K562 (cell line): ENCODE data around the gene OR2V2. TPM values are rescaled to one million over a fixed set of nuclear protein-coding genes. Genes with fewer than 3 reads are reported as not detected.
A peak's percentile ranks its signal among the peaks of the same experiment; 100 is the strongest.

Source experiments
- BRF1 ChIP-seq: IDR thresholded peaks from 3 replicates; pipeline ENCODE4 v1.6.1; 2011; ENCODE audit warnings: borderline replicate concordance, mild to moderate bottlenecking; ENCODE audit not compliant: insufficient read length; ENCODE audit errors: extremely low read depth
- CREM ChIP-seq: IDR thresholded peaks from 2 replicates; pipeline ENCODE4 v1.6.1; 2014; ENCODE audit warnings: antibody characterized with exemption, low read depth
- ELF2 ChIP-seq: fragments of 250-450 bp; sonication (Bioruptor Pico); IDR thresholded peaks from 2 replicates; pipeline ENCODE4 v1.5.0; 2021; ENCODE audit warnings: mild to moderate bottlenecking
- ETV6 ChIP-seq, 3 experiments: fragments of 150-350 bp in 1 of 3; sonication (generic) in 1 of 3; formaldehyde crosslinking in 1 of 3; IDR thresholded peaks; 2 replicates each; pipeline versions ENCODE4 v1.6.1 to v1.8.0; 2014 to 2022; ENCODE audit warnings: borderline replicate concordance in 2 of 3, low read depth in 2 of 3, antibody characterized with exemption in 1 of 3, low read length in 1 of 3, mild to moderate bottlenecking in 1 of 3, missing genetic modification reagents in 1 of 3
- KDM2B ChIP-seq: fragments of 250-450 bp; sonication (Bioruptor Pico); IDR thresholded peaks from 2 replicates; pipeline ENCODE4 v1.8.0; 2021; ENCODE audit warnings: mild to moderate bottlenecking, moderate library complexity
- SAFB ChIP-seq: fragments of 200-400 bp; formaldehyde crosslinking; IDR thresholded peaks from 2 replicates; pipeline ENCODE4 v1.6.1; 2017; ENCODE audit warnings: low read depth, low read length, borderline replicate concordance
- SAP30 ChIP-seq: fragments of 200-600 bp; sonication (generic); IDR thresholded peaks from 2 replicates; pipeline ENCODE4 v1.6.1; 2012; ENCODE audit warnings: borderline replicate concordance, low read depth, mild to moderate bottlenecking, moderate library complexity, low read length, control low read depth, inconsistent platforms; ENCODE audit not compliant: insufficient read depth, poor library complexity, severe bottlenecking
- TCF7L2 ChIP-seq: fragments of 150-350 bp; IDR thresholded peaks from 2 replicates; pipeline ENCODE4 v1.6.1; 2016; ENCODE audit warnings: low read depth, mild to moderate bottlenecking, low read length, moderate library complexity
- ZNF695 ChIP-seq: fragments of 450-650 bp; formaldehyde crosslinking; IDR thresholded peaks from 2 replicates; pipeline ENCODE4 v1.4.0; 2020; ENCODE audit warnings: mild to moderate bottlenecking, moderate library complexity
- polyA plus RNA-seq, 8 experiments: library from polyadenylated mRNA; depleted of rRNA in 4 of 8; stranded (reverse) in 5 of 8; unstranded in 3 of 8; fragments of >200 nt; fragmentation: Nextera tagmentation in 2 of 8; fragmentation: Illumina TruSeq in 1 of 8; extraction: Ambion mirVana in 2 of 8; extraction: Trizol in 1 of 8; gene quantifications; 2 replicates each; pipeline versions ENCODE4 v1.2.1 to v1.2.3, GENCODE V29; 2011 to 2014; ENCODE audit warnings: inconsistent platforms in 1 of 8, missing spikeins in 1 of 8
- total RNA-seq, 7 experiments: library from RNA; depleted of rRNA in 6 of 7; stranded (reverse); fragments of >200 nt in 6 of 7; fragmentation: Illumina TruSeq in 2 of 7; extraction: Trizol in 2 of 7; gene quantifications; 2 replicates each; pipeline versions ENCODE4 v1.2.1 to v1.2.3, GENCODE V29; 2011 to 2021; ENCODE audit warnings: low replicate concordance in 1 of 7
- TF ChIP-seq, protein P1 (sequence below): fragments of 450-650 bp; formaldehyde crosslinking; IDR thresholded peaks from 2 replicates; pipeline ENCODE4 v1.4.0; 2022; ENCODE audit warnings: missing genetic modification characterization
- TF ChIP-seq, protein P2 (sequence below): sonication (generic); formaldehyde crosslinking; IDR thresholded peaks from 2 replicates; pipeline ENCODE4 v1.8.1; 2023; ENCODE audit warnings: mild to moderate bottlenecking, missing genetic modification reagents
- TF ChIP-seq, protein P3 (sequence below), 2 experiments: fragments of 450-650 bp in 1 of 2; IDR thresholded peaks; 2 replicates each; pipeline ENCODE4 v1.6.1; 2011 to 2017; ENCODE audit warnings: low read depth in 2 of 2, antibody characterized with exemption in 1 of 2, borderline replicate concordance in 1 of 2, low read length in 1 of 2, mild to moderate bottlenecking in 1 of 2, mixed read lengths in 1 of 2; ENCODE audit not compliant: control insufficient read depth in 1 of 2
- TF ChIP-seq, protein P4 (sequence below), 2 experiments: fragments of 450-650 bp; IDR thresholded peaks; 2 replicates each; pipeline ENCODE4 v1.6.1; 2018; ENCODE audit warnings: mild to moderate bottlenecking in 2 of 2, low read depth in 1 of 2; ENCODE audit not compliant: partially characterized antibody in 2 of 2

Gene OR2V2
- total and polyA plus RNA-seq, 9 of the 15 experiments (the other 6 are each of a cell fraction or from before 2014, with no cell fraction given) = 0.01 TPM; not detected in 8

DNA sequence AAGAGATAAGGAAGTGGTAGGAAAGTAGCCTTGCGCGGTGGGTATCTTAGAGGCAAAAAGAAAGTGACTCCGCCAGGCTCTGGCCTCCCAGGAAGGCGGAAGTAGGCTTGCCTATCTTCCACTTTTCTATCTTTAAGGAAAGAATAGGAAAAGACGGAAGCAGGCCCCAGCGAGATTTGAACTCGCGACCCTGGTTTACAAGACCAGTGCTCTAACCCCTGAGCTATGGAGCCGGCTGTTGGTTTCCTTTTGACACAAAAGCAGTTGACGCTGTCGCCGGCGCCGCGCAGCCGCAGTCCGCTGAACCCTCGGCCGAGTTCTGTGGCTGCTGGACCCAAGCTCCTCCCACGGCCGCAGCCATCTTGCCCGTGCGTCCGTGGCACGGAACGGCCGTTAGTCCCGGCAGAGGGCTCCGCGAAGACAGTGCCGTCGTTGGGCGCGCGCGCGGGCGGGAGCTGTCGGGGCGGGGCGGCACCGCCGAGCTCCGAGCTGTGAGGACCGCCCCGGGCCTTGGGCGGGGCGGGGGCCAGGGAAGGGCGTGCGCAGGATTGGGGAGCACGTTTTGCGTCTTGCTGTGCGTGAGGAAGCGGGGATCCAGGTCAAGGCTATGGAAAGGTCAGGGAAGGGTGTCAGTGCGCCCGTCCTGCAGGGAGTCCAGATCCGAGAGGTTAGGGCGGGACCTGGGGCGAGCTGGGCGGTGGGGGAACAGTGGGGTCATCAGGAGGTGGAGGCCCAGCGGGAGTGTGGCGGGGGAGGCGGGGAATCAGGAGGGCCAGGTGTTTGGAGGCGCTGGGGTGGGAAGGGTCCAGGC, 44.3 kb downstream of the OR2V2 start (continued):
- peak; percentile 77 for TF ChIP-seq CREM
- TF ChIP-seq, protein P1, sequence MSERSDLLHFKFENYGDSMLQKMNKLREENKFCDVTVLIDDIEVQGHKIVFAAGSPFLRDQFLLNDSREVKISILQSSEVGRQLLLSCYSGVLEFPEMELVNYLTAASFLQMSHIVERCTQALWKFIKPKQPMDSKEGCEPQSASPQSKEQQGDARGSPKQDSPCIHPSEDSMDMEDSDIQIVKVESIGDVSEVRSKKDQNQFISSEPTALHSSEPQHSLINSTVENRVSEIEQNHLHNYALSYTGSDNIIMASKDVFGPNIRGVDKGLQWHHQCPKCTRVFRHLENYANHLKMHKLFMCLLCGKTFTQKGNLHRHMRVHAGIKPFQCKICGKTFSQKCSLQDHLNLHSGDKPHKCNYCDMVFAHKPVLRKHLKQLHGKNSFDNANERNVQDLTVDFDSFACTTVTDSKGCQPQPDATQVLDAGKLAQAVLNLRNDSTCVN = 0 out of 2 replicates have a peak, but pooled peaks have one; percentile 35
- TF ChIP-seq TCF7L2 = peak; percentile 33; the same call in 1 of the 2 replicates
- peak; percentile 15; the same call in 1 of the 2 replicates for TF ChIP-seq ZNF695 (CRISPR knock-in tag)
- peak; percentile 79 for TF ChIP-seq BRF1
- TF ChIP-seq ETV6 (IDR thresholded peaks at IDR 0.05; ENCODE audit: borderline replicate concordance in 1 of 2, low read depth in 2 of 2, low read length in 1 of 2) = peak; percentile 90 to 93
- no peak for TF ChIP-seq ETV6 (CRISPR knock-in tag; IDR thresholded peaks at IDR 0.05; ENCODE audit: borderline replicate concordance)
- peak; percentile 63; the same call in 1 of the 2 replicates for TF ChIP-seq SAFB
- TF ChIP-seq SAP30 = peak; percentile 42
- peak; percentile 28; the same call in 1 of the 2 replicates for TF ChIP-seq KDM2B
- TF ChIP-seq, protein P2, sequence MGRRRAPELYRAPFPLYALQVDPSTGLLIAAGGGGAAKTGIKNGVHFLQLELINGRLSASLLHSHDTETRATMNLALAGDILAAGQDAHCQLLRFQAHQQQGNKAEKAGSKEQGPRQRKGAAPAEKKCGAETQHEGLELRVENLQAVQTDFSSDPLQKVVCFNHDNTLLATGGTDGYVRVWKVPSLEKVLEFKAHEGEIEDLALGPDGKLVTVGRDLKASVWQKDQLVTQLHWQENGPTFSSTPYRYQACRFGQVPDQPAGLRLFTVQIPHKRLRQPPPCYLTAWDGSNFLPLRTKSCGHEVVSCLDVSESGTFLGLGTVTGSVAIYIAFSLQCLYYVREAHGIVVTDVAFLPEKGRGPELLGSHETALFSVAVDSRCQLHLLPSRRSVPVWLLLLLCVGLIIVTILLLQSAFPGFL = 0 out of 2 replicates have a peak, but pooled peaks have one; percentile 53
- TF ChIP-seq ELF2 = peak; percentile 85
- TF ChIP-seq, protein P3, sequence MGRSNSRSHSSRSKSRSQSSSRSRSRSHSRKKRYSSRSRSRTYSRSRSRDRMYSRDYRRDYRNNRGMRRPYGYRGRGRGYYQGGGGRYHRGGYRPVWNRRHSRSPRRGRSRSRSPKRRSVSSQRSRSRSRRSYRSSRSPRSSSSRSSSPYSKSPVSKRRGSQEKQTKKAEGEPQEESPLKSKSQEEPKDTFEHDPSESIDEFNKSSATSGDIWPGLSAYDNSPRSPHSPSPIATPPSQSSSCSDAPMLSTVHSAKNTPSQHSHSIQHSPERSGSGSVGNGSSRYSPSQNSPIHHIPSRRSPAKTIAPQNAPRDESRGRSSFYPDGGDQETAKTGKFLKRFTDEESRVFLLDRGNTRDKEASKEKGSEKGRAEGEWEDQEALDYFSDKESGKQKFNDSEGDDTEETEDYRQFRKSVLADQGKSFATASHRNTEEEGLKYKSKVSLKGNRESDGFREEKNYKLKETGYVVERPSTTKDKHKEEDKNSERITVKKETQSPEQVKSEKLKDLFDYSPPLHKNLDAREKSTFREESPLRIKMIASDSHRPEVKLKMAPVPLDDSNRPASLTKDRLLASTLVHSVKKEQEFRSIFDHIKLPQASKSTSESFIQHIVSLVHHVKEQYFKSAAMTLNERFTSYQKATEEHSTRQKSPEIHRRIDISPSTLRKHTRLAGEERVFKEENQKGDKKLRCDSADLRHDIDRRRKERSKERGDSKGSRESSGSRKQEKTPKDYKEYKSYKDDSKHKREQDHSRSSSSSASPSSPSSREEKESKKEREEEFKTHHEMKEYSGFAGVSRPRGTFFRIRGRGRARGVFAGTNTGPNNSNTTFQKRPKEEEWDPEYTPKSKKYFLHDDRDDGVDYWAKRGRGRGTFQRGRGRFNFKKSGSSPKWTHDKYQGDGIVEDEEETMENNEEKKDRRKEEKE (IDR thresholded peaks at IDR 0.05; ENCODE audit: borderline replicate concordance in 1 of 2, control insufficient read depth in 1 of 2, low read depth in 2 of 2, low read length in 1 of 2) = peak in 1 of 2 experiments; percentile 82; a peak in 1 of 4 replicates
- TF ChIP-seq, protein P4, sequence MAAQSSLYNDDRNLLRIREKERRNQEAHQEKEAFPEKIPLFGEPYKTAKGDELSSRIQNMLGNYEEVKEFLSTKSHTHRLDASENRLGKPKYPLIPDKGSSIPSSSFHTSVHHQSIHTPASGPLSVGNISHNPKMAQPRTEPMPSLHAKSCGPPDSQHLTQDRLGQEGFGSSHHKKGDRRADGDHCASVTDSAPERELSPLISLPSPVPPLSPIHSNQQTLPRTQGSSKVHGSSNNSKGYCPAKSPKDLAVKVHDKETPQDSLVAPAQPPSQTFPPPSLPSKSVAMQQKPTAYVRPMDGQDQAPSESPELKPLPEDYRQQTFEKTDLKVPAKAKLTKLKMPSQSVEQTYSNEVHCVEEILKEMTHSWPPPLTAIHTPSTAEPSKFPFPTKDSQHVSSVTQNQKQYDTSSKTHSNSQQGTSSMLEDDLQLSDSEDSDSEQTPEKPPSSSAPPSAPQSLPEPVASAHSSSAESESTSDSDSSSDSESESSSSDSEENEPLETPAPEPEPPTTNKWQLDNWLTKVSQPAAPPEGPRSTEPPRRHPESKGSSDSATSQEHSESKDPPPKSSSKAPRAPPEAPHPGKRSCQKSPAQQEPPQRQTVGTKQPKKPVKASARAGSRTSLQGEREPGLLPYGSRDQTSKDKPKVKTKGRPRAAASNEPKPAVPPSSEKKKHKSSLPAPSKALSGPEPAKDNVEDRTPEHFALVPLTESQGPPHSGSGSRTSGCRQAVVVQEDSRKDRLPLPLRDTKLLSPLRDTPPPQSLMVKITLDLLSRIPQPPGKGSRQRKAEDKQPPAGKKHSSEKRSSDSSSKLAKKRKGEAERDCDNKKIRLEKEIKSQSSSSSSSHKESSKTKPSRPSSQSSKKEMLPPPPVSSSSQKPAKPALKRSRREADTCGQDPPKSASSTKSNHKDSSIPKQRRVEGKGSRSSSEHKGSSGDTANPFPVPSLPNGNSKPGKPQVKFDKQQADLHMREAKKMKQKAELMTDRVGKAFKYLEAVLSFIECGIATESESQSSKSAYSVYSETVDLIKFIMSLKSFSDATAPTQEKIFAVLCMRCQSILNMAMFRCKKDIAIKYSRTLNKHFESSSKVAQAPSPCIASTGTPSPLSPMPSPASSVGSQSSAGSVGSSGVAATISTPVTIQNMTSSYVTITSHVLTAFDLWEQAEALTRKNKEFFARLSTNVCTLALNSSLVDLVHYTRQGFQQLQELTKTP (IDR thresholded peaks at IDR 0.05; ENCODE audit: low read depth in 1 of 2, partially characterized antibody in 2 of 2) = peak in 1 of 2 experiments; percentile 28
